Measurements from ENCODE around the gene INPP4B.

DNA sequence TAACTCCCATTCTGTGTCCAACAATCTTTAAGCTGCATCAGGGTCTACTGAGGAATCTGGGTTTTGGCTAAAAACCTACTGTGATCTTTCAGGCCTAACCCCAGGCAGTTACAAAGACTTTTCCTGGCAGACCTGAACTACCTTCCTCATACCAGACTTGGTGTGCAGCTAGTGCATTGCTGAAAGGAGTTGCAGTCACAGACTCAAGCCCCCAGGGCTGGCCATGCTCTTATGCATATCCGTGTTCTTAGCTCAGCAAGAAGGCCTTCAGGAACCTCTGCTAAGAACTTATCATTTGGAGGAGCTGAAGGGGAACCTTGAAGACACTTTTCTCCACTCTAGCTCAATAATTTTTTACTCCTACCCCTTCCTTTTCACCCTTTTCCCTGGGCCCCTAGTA is 147.5 kb downstream of the INPP4B start:
- no peak for TF ChIP-seq EZH2 (IDR thresholded peaks at IDR 0.05; ENCODE audit: borderline replicate concordance, insufficient read depth, low read depth, low read length, poor library complexity, severe bottlenecking)
- TF ChIP-seq, protein P1, sequence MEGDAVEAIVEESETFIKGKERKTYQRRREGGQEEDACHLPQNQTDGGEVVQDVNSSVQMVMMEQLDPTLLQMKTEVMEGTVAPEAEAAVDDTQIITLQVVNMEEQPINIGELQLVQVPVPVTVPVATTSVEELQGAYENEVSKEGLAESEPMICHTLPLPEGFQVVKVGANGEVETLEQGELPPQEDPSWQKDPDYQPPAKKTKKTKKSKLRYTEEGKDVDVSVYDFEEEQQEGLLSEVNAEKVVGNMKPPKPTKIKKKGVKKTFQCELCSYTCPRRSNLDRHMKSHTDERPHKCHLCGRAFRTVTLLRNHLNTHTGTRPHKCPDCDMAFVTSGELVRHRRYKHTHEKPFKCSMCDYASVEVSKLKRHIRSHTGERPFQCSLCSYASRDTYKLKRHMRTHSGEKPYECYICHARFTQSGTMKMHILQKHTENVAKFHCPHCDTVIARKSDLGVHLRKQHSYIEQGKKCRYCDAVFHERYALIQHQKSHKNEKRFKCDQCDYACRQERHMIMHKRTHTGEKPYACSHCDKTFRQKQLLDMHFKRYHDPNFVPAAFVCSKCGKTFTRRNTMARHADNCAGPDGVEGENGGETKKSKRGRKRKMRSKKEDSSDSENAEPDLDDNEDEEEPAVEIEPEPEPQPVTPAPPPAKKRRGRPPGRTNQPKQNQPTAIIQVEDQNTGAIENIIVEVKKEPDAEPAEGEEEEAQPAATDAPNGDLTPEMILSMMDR (IDR thresholded peaks at IDR 0.05) = no peak

Measured in B cell (primary cell).